OCI-LY7 (cell line): ENCODE results near the gene ELAVL2.

Source experiments
- CTCF ChIP-seq: fragments of 200-600 bp; sonication (generic); conservative IDR thresholded peaks from 2 replicates; pipeline ENCODE4 v1.5.1; 2014; ENCODE audit warnings: mild to moderate bottlenecking, antibody characterized with exemption, low read length, moderate library complexity, mixed read lengths
- EZH2phosphoT487 ChIP-seq: fragments of 200-600 bp; sonication (generic); IDR thresholded peaks from 2 replicates; pipeline ENCODE4 v1.6.1; 2018; ENCODE audit warnings: low read depth, borderline replicate concordance, mild to moderate bottlenecking, mixed run types, antibody characterized with exemption, low read length, moderate library complexity, mixed read lengths

- TF ChIP-seq CTCF: no peak
- TF ChIP-seq EZH2phosphoT487: no peak
Observed at GRCh38 chr9:23700359-23700758, 125.7 kb downstream of the ELAVL2 start.
